HG02763 (cell line): ENCODE data around the gene SPAG8.

Experiments used
- ATAC-seq: cut with Tn5 transposase; IDR thresholded peaks from one replicate; pipeline ENCODE4 v1.9.1; 2021; ENCODE audit warnings: mild to moderate bottlenecking, moderate library complexity; ENCODE audit not compliant: unreplicated experiment

SPAG8 gene

DNA sequence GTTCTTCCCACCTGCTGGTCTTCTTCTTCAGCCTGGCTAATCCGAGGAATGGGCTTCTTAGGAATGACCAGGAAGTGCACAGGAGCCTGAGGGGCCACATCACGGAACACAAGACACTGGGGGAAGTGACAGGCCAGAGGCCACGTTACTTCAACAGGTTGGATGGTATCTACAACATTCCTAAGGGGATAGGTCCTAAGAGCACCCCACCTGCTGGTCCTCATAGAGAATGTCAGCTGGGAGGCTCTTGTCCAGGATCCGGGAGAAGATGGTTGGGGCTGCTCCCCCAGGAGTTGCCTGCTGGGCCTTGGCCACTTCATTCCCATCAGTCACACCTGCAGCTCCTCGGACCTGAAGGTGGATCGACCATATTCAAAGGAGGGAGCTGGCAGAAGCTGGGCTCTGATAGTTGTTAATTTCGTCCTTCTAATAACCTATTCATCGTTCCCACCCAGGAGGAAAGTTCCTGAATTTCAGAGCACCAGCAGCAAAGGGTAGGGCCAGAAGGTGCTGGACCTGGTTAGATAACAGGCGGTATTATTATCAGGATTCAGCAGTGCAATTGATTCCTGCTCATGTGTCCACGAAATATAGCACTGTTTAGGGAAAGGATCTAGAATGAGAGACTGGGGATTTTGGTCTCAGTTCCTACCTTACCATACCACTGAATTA is 1.5 kb upstream of the SPAG8 start:
- ATAC-seq, result no peak

DNA sequence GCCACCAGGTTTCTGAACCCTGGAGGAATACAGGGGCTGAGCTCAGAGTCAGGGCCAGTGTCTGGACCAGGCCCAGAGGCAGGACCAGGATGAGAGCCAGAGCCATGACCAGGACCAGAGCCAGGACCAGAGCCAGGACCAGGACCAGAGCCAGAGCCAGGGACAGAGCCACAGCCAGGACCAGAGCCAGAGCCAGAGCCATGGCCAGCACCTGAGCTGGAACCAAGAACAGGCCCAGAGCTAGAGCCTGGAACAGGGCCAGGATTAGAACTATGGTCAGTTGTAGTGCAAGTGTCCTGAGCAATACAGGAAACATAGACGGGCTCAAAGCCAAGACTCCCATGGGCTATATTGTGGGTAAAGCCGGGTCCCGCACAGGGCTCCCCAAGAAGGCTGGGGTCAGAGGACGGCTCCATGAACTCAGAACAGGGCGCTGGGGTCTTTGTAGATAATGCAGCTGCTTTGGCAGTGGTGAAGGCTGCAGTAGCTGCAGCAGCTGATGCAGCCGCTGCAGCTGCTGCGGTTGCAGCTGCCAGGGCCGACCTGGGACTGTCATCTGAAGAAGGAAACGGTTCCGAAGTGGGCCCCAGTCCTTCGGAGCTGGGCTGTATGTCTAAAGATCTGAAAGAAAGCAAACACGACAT is 559 bp downstream of the SPAG8 start:
- no peak for ATAC-seq

DNA sequence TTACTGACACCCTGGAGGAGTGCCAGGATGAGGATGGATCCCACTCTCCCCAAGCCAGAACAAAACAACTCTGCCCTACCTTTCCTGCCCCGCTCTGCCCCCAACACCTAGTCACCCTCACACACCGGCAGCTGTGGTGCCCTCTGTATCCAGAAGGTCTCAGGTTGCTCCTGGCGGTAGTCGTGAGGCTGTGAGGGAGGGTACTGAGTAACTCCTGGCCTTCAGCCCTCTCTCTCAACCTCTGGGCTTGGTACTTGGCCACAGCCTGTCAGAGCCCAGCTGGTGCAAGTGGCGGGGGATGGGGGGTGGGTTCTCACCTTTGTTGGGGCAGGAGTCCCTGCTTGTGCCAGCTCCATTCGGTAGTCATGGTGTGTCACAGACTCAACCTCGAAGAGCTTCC is 1.9 kb downstream of the SPAG8 start:
- ATAC-seq, result no peak

DNA sequence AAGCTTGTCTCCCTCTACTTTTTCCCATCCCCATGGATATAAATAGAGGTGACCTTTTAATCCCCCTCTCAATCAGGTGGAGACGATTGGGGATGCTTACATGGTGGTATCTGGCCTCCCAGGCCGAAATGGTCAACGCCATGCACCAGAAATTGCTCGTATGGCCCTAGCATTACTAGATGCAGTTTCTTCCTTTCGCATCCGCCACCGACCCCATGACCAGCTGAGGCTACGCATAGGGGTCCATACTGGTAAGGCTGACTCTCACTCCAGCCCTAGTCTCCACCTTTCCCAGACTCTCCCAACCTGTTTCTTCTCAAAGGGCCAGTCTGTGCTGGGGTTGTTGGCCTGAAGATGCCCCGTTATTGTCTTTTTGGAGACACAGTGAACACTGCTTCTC is 3.6 kb downstream of the SPAG8 start:
- no peak for ATAC-seq

DNA sequence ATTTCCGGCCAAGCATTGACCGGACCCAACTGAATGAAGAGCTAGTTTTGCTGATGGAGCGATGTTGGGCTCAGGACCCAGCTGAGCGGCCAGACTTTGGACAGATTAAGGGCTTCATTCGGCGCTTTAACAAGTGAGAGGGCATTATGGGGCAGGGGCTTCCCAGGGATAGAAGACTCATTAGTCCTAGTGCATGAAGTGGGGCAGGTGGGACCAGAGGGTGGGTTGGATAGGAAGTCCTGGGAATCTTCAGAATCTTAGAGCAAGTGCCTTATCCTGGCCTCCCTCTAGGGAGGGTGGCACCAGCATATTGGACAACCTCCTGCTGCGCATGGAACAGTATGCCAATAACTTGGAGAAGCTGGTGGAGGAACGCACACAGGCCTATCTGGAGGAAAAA is 6.0 kb downstream of the SPAG8 start:
- no peak for ATAC-seq

DNA sequence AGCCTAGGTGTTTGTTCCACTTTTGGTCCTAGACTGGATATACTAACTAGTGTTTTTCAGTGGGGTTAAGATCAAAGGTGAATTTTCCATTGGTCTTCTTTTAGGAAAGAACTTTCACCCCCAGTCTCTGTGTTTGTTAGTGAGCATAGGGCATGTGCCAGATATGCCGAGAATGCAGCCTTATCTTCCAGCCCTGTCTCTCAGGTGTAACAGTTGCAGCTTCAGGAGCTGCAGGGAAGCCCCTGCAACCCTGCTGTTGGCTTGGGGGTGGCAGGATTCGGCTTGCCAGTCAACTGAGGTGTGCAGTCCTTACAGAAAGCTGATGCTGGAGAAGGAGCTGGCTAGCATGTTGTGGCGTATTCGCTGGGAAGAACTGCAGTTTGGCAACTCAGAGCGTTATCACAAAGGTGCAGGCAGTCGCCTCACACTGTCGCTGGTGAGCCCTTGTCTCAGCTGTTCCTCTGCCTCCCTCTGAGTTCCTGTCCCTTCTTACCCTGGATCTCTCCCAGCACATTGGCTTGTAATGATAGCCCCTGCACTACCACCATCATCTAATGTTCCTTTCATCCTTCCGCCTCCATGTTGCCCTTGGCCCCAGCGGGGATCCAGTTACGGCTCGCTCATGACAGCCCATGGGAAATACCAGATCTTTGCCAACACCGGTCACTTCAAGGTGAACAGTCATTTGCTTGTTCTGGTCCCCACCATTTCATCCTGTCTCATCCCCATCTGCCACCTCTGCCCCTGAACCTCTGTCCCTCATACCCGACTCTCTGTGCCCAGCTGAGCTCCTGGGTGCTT is 10.5 kb downstream of the SPAG8 start:
- no peak for ATAC-seq

DNA sequence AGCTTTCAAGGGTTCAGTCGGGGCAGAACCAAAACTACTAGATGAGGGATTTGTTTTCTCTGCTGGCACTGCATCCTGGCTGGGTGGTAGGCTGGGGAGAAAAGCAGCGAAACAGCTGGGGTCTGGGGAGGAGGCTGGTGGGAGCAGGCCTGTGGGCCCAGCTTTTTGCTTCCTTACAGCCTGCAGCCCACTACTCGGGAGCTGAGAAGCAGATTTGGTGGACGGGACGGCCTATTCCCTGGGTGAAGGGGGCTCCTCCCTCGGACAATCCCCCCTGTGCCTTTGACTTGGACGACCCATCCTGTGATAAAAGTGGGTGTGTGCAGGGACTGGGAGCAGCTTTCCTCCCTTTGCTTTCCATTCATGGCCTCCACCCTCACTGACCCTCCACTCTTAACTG is 11.5 kb downstream of the SPAG8 start:
- ATAC-seq, result no peak

DNA sequence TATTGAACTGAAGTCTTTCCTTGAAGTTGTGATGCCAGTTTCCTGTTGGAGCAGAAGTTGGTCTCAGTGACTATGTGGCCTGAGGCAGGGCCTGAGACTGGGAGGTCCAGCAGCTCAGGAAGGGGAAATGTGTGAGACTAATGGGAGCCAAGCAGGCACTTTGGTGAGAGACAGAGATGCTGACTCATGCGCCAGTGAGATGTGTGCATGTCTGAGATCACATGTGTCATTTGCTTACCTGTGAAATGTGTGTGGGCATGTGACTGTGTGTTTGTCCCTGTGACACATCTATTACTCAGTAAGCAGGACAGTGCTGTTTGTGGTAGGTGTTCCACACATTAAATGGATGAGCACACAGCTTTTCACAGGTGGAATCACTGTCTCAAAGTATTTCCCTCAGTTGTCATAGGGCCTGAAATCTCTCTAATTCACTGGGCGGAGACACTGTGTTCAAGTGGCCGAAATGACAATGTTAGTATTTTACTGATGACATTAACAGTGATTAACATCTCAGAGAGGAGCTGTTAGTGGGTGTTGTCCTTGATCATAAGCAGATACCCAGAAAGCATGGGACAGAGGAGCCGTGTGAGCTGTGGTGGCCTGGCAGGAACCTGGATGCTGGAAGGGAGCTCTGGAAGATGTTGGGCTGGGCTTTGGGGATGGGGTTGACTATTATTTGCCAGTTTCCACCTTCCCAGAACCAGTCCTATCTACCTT is 13.2 kb downstream of the SPAG8 start:
- no peak for ATAC-seq

DNA sequence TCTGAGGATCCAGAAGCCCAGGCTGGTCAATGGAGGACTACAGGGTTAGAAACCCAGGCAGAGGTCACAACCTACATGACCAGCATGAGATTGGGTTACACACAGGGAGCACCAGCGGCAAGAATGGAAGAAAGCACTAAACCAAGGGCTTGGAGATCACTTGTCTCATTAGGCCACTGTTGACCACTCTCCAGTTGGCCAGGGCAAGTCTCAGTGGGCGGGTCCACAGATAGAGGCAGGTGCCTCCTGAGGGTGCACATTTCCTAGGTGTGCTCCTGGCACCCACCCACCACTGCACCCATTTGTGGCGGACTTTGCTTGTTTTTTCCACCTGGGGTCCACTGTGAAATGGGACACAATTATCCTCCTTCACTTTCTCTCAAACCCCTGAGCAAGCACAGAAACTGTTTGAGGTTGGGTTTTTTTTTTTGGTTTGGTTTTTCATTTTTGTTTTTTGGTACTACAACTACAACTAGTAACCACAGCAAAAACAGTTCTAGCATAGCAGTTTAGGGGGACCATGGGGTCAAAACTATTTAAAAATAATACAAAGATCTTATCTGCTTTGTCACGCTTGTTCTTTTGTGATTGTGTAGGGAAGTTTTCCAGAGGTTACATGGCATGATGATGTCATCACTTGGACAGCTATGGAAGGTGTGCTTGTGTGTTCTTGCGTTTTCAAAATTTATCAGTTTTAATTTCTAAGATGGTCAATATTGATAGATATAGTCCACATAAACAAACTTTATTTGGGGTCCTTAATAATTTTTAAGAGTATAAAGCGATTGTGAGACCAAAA is 14.6 kb downstream of the SPAG8 start:
- ATAC-seq, result no peak

DNA sequence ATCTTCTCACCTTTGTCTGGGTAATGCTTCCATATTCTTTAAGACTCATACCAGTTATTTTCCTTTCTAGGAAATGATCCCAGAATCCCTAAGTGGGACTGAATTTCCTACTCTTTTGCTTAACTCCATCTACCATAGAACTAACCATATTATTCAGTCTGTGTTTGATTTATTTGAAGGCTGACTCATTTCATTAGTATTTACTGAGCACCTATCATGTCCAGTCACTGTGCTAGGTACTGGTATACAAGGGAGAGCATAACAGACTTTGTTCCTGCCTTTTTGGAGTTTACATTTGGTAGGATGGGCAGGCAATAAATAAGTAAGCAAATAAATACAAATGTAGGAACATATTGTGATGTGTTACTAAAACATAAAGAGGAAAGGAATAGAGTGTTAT is 16.4 kb downstream of the SPAG8 start:
- ATAC-seq, result no peak

DNA sequence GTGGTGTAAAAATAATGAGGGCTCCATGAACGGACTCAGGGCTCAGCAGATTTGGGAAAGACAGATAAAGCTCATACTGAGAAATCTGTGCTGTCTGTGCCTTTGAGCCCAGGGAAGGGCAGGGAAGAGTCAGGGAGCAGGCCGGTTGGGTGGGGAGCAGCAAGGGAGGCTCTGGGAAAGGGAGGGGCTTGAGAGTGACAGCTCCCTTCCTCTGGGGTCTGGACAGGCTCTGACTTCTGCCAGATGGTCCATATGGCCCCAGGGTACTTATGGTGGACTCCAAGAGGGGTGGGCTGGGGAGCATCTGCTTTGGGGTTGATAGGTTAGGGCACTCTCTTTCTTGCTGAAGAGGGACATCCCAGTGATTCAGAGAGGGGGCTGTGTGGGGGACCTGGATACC is 18.6 kb downstream of the SPAG8 start:
- ATAC-seq, result no peak

DNA sequence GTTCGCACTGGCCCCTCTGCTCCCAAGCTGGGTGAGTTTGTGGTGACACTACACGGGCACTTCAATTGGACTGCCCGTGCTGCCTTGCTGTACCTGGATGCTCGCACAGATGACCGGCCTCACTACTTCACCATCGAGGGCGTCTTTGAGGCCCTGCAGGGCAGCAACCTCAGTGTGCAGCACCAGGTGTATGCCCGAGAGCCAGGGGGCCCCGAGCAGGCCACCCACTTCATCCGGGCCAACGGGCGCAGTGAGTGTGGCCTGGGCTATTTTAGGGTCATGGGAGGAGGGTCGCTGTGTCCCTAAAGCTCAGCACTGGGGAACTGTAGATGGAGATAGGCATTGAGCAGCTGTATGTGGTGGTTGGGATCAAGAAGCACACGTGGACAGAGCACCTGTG is 19.2 kb downstream of the SPAG8 start:
- ATAC-seq, result no peak

DNA sequence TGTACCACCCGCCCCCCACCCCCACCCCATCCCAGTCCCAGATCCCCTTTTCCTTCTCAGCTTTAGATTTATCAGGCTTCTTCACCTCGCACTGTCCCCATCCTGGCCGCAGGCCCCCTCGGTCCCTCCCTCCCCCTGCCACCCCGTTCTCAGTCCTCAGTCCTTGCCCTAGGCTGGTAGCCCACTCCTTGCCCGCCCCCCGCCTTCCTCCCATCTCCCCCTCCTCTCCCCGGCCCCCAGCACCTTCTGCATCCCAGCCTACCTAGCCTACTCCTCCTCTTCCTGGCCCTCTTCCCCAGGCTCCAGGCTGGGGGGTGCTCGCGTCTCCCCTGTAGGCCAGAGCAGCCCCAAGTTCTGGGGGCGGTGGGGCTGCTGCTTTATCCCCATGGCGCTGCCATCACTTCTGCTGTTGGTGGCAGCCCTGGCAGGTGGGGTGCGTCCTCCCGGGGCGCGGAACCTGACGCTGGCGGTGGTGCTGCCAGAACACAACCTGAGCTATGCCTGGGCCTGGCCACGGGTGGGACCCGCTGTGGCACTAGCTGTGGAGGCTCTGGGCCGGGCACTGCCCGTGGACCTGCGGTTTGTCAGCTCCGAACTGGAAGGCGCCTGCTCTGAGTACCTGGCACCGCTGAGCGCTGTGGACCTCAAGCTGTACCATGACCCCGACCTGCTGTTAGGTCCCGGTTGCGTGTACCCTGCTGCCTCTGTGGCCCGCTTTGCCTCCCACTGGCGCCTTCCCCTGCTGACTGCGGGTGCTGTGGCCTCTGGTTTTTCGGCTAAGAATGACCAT is 19.8 kb downstream of the SPAG8 start:
- ATAC-seq, result no peak

DNA sequence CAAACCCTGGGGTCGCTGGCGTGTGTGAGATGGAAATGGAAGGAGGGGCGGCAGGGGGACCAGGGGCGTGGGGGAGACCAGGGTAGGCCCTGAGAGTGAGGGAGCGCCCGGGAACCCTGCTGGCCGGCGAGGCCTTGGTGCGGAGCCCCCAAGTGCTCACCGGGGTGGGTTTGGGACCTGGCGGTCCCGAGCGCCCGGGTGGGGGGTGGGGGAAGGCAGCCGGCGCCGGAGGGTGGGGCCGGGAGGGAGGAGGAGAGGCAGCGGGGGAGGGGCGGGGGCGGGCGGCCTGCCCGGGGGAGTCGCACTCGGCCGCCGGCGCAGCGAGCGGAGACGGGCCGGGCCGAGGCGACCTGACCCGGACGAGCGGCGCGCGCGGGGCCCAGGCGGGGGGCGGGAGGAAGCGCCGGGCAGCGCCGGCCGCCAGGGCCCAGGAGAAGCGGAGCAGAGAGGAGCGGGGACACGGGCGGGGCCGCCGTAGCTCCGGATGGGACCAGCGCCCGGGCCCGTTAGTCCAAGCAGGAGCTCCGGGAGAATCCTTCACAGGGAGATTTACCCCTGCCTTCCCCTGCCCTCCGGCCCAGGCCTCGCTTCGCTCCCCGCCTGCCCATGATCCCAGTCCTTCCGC is 20.7 kb downstream of the SPAG8 start, which contains the start of gene NPR2:
NPR2 (plus strand) TSS at position 295 of the 625 bp plus-strand sequence. CDS start 818 bp downstream, outside the sequence.
- no peak for ATAC-seq

DNA sequence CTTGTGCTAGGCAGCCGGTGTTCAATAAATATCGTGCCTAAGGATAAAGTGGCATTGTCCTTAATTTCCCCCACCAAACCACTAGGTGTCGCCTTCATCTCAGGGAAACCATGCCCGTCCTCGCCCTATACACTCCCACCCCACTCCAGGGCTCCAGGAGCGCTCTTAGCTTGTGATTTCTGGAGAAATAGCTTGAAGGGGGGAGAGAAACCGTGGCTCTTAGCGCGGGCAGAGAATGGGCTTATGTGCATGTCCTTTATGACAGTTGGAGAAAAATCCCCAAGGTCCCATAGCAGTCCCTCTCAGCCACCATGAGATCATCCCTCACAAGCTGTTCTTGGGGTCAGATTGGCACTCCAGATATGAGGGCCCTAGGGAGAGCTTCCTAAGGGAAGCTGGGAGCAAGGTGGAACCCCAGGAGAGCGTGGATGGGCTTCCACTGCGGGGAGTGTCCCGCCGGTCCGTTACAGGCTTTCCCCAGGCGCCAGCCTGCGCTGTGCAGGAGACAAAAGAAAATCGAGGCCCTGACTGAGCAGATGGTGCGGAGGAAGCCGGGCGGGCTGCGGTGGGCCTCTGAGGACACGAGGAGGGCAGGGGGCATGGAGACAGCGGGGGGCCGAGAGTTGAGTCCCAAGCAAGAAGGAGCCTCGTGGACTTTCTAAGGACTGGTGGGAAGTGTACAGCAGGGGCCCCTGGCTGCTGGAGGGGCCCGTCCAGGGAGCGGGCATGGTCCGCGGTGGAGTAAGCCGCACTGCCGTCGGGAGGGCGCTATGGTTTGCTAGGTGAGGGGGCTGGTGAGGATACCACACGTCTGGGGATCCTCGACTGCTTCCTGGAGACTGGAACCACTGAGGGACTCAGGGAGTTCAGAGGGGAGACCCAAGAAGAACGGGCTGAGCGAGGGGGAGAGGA is 21.4 kb downstream of the SPAG8 start:
- ATAC-seq, result no peak

DNA sequence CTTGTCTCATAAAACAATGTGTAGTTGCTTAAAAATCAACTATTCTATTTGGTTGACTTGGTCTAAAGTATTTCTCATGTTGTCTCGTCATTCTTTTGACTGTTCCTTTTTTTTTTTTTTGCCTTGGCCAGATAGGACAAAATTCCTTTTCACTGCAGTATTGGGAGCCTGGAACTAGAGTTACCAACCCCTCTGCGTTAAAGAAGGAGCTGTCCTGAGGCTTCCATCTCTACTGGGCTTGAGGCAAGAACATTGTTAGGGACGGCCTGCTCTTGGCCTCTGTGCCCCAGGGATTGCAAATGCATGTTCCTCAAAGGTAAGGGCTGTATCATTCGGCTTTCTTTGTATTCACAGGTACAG is 22.1 kb downstream of the SPAG8 start:
- ATAC-seq, result no peak

DNA sequence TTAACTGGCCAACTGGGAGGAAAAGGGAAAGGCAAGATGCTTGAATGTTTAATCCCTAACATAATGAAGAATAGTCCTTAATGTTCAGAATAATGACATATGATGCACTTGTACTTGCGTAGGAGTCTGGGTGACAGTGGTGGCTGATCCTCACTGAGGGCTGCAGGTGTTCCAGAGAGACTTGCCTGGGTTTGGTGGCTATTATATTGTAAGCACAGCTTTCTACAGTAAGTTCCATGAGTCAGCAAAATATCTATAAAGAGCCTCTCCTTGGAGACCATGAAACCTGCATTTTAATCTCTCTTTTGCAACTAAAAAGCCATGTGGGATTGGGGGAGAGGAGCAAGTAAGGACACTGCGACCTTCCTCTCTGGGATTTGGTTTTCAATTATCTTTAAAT is 22.5 kb downstream of the SPAG8 start:
- ATAC-seq, result no peak

DNA sequence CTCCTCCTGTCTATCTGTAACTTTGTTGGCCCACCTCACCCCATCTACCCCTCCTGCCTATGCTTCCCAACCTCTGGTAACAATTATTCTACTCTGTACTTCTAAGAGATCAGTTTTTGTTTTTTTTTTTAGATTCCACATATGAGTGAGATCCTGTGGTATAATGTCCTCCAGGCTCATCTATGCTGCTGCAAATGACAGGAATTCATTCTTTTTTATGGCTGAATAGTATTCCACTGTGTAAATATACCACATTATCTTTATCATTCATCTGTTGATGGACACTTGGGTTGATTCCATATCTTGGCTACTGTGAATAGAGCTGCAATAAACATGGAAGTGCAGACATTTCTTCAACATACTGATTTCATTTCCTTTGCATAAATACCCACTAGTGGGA is 28.6 kb downstream of the SPAG8 start:
- ATAC-seq, result no peak
